C4-2B (cell line): ENCODE data around the gene CA5A.
"Not testable (repeated sequence)": the region's sequence is repeated elsewhere in the genome, so short reads cannot be mapped to it uniquely, and the experiment has no call there.

Experiments used
- H3K27ac ChIP-seq: fragments of 450-650 bp; 2 replicates; pipeline ENCODE4 v1.5.1; 2017
- CTCF ChIP-seq: fragments of 450-650 bp; conservative IDR thresholded peaks from 2 replicates; pipeline ENCODE4 v1.5.1; 2017; ENCODE audit warnings: mild to moderate bottlenecking
- ZFX ChIP-seq: fragments of 450-650 bp; IDR thresholded peaks from 2 replicates; pipeline ENCODE4 v1.6.1; 2017

Gene CA5A

GRCh38 chr16:87909203-87909935 lies 27.0 kb downstream of the CA5A start:
- H3K27ac ChIP-seq, result not testable (repeated sequence)

GRCh38 chr16:87908101-87908500 lies 28.2 kb downstream of the CA5A start:
- H3K27ac ChIP-seq, result not testable (repeated sequence)

More at GRCh38 chr16:87909203-87909935, 27.0 kb downstream of the CA5A start:
- TF ChIP-seq CTCF, result peak; percentile 87

GRCh38 chr16:87905521-87905920 lies 30.8 kb downstream of the CA5A start:
- not testable (repeated sequence) for H3K27ac ChIP-seq

GRCh38 chr16:87904963-87905362 lies 31.4 kb downstream of the CA5A start:
- H3K27ac ChIP-seq, result not testable (repeated sequence)

- H3K27ac ChIP-seq, result not testable (repeated sequence)
Observed at GRCh38 chr16:87900489-87900888, 35.8 kb downstream of the CA5A start.

- H3K27ac ChIP-seq, result no peak overlapping the region
- TF ChIP-seq ZFX, result no peak
- TF ChIP-seq CTCF, result no peak
Observed at GRCh38 chr16:87897521-87898505, 38.5 kb downstream of the CA5A start.

- not testable (repeated sequence) for H3K27ac ChIP-seq
Observed at GRCh38 chr16:87896924-87897520, 39.3 kb downstream of the CA5A start.

- H3K27ac ChIP-seq, result not testable (repeated sequence)
Observed at GRCh38 chr16:87896176-87896890, 40.0 kb downstream of the CA5A start.

- TF ChIP-seq ZFX (no peak), CTCF (no peak)
- no peak overlapping the region for H3K27ac ChIP-seq
Observed at GRCh38 chr16:87895641-87896141, 40.6 kb downstream of the CA5A start.

- H3K27ac ChIP-seq, result not testable (repeated sequence)
Observed at GRCh38 chr16:87894005-87894404, 42.3 kb downstream of the CA5A start.

- no peak overlapping the region for H3K27ac ChIP-seq
- no peak for TF ChIP-seq ZFX
- TF ChIP-seq CTCF, result no peak
Observed at GRCh38 chr16:87891764-87892163, 44.6 kb downstream of the CA5A start.

GRCh38 chr16:87889762-87890161 lies 46.6 kb downstream of the CA5A start:
- H3K27ac ChIP-seq, result not testable (repeated sequence)

- not testable (repeated sequence) for H3K27ac ChIP-seq
Observed at GRCh38 chr16:87888346-87888745, 48.0 kb downstream of the CA5A start.

- H3K27ac ChIP-seq, result not testable (repeated sequence)
Observed at GRCh38 chr16:87887931-87888330, 48.4 kb downstream of the CA5A start.
